ENCODE data around the gene FAM83E.

- TF ChIP-seq POLR2A (IDR thresholded peaks at IDR 0.05), result no peak
- no peak for TF ChIP-seq CTCF (IDR thresholded peaks at IDR 0.05)
- TF ChIP-seq POLR2AphosphoS5 (IDR thresholded peaks at IDR 0.05), result no peak
Observed at GRCh38 chr19:48641850-48642249, 27.0 kb upstream of the FAM83E start.

Measured in prostate gland (tissue), 2 donors.